Measurements from ENCODE around the gene JARID2. TPM values are rescaled to one million over a fixed set of nuclear protein-coding genes. Genes with fewer than 3 reads are reported as not detected.

JARID2 gene
- total RNA-seq, 1 donor = 9.1 TPM

DNA sequence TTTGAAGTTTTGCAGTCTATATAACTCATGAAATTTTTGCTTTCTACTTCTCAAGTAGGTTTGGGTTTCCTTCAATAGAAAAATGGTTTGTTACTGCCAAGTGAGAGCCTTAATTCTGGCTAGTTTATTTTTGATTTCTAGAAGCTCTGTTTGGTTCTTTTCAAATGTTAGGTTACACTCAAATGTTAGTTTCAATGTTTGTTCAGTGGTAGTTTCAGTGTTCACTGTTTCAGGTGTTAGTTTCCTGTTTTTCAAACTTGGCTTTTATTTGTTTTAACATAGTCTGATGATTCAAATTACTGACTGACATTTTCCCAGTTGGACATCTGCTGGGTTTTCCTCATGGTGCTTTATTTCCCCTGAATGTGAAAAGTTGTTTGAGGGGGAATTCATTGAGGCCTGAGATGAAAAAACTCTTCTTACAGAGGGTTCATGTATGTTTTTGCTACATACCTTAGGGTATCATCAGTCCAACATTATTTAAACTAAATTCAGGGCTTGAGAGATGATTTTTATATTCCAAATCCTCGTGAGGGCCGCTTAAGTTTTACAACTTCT lies 189.0 kb downstream of the JARID2 start:
- no peak overlapping the region for H3K4me3 ChIP-seq (ENCODE audit: low read depth, low read length)
- TF ChIP-seq, protein P1, sequence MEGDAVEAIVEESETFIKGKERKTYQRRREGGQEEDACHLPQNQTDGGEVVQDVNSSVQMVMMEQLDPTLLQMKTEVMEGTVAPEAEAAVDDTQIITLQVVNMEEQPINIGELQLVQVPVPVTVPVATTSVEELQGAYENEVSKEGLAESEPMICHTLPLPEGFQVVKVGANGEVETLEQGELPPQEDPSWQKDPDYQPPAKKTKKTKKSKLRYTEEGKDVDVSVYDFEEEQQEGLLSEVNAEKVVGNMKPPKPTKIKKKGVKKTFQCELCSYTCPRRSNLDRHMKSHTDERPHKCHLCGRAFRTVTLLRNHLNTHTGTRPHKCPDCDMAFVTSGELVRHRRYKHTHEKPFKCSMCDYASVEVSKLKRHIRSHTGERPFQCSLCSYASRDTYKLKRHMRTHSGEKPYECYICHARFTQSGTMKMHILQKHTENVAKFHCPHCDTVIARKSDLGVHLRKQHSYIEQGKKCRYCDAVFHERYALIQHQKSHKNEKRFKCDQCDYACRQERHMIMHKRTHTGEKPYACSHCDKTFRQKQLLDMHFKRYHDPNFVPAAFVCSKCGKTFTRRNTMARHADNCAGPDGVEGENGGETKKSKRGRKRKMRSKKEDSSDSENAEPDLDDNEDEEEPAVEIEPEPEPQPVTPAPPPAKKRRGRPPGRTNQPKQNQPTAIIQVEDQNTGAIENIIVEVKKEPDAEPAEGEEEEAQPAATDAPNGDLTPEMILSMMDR (IDR thresholded peaks at IDR 0.05; ENCODE audit: insufficient read depth, low read depth, low read length) = no peak
- DNase-seq (ENCODE audit: low read depth) = no peak

DNA sequence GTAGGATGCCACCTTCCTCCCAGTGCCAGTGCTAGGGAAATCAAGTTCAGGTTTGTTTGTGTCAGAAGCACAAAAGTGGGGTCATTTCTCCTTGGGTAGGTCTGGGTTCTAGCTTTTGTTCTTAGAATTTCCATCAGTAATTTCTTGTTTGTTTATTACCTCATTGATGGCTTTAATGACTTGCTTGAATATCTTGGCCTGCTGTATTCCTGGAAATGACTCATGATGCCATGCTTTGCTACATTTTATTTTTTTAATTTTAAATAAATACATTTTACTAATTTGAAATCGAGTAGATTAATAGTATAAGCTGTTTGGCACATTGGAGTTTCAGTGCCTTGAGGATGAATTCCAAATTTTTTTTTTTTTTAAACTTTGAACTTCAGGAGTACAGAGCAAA lies 189.6 kb downstream of the JARID2 start:
- no peak for DNase-seq (ENCODE audit: low read depth)
- no peak overlapping the region for H3K4me3 ChIP-seq (ENCODE audit: low read depth, low read length)
- TF ChIP-seq, protein P1 (IDR thresholded peaks at IDR 0.05; ENCODE audit: insufficient read depth, low read depth, low read length) = no peak

DNA sequence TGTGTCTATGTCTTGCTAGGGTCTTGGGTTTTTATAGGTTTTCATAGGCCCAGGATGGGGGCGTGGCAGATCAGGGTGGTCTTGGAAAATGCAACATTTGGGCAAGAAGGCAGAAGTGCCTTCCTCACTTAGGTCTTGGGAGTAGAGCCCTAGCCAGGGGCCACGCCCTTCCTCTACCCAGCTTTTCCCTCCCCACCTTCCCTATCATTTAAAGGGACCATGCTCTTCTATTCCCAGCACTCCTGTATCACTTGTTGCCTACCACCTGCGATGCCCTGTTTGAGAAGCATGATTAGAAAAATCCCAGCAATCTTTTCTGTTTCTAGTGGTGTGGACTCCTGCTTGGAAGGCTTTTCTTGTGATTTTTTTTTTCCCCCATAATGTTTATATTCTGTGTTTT lies 190.6 kb downstream of the JARID2 start:
- DNase-seq (ENCODE audit: low read depth) = no peak
- TF ChIP-seq, protein P1 (IDR thresholded peaks at IDR 0.05; ENCODE audit: insufficient read depth, low read depth, low read length) = no peak

DNA sequence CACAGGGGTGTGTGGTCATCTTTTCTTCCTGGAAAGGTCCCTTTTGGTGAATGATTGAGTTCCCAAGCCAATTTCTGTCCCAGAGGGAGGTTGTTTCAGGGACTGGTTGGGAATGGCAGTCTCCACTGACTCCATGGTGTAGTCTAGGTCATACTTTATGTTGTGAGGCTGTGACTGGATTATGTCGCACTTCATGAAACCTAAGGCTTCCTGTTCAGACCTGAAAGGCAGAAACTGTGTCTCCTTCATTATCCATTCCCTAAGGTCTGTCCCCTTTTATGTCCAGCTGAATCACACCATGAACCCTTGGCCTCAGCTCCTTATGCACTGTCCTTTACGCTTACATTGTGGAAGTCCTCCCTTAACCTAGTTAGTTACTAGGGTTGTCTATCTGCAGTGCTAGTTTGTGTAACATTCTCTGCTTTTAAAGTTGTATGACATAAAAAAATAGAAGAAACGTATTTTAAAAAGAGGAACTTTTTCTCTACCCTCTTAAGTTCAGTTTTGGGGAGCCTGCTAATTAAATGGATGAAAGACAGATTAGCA lies 191.3 kb downstream of the JARID2 start:
- DNase-seq (ENCODE audit: low read depth) = no peak
- no peak overlapping the region for H3K4me3 ChIP-seq (ENCODE audit: low read depth, low read length)
- TF ChIP-seq, protein P1 (IDR thresholded peaks at IDR 0.05; ENCODE audit: insufficient read depth, low read depth, low read length) = no peak

More for the DNA sequence above, 190.6 kb downstream of the JARID2 start:
- H3K4me3 ChIP-seq (ENCODE audit: low read depth, low read length) = no peak overlapping the region

DNA sequence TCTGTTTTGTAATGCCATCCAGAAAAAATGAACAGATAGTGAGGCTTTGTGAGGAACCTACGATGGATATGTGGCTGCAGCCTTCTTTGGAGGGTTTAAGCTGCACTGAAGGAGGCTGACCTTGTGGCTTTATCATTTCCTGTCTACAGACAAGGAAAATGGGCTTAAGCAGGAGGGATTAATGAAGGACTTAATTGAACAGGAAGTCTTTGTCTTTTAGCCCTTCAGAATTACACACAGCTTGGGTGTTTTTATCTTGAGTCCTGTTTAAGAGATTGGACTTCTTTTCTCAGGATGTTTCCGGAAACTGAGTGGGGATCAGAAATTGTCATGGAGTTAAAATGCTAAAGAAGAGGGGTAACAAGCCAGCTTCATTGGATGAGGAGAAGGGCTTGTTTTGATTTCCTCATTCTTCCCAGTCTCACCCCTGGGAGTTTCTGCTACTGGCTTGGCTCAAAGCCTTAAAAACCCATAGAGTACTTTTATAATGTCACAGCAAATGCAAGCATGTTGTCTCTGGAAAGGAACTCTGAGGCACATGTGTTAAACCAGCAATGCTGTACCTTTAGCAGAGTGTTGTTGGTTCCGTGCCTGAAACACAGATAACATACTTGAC lies 193.6 kb downstream of the JARID2 start:
- TF ChIP-seq, protein P1 (IDR thresholded peaks at IDR 0.05; ENCODE audit: insufficient read depth, low read depth, low read length) = no peak
- DNase-seq (ENCODE audit: low read depth) = peak; percentile 55
- H3K4me3 ChIP-seq (ENCODE audit: low read depth, low read length) = no peak overlapping the region

DNA sequence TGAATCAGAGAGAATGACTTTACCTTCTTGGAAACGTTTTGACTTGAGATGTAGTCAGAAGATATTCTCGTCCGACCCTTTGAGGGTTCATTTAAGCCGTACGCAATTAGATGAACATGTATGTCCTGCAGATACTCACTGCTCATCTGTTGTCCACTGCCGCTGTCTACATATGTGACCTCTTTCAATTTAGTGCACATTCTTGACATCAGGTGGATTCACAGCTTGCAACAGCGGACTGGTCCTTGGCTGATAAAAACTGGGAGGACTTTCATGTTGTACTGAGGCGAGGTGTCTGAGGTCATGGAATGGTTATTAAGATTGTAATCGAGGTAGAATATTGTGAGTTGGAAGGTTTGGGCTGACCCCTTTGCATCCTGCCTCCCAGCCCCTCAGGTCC lies 194.2 kb downstream of the JARID2 start:
- H3K4me3 ChIP-seq (ENCODE audit: low read depth, low read length) = no peak overlapping the region
- DNase-seq (ENCODE audit: low read depth) = no peak
- TF ChIP-seq, protein P1 (IDR thresholded peaks at IDR 0.05; ENCODE audit: insufficient read depth, low read depth, low read length) = no peak
